HG02798 (cell line): ENCODE results near the gene RTL5.

Experiments
- ATAC-seq: cut with Tn5 transposase; IDR thresholded peaks from one replicate; pipeline ENCODE4 v1.9.1; 2021; ENCODE audit warnings: mild to moderate bottlenecking; ENCODE audit not compliant: unreplicated experiment, poor library complexity

Gene RTL5

GRCh38 chrX:72081605-72082320 is 50.0 kb downstream of the RTL5 start:
- no peak for ATAC-seq

DNA sequence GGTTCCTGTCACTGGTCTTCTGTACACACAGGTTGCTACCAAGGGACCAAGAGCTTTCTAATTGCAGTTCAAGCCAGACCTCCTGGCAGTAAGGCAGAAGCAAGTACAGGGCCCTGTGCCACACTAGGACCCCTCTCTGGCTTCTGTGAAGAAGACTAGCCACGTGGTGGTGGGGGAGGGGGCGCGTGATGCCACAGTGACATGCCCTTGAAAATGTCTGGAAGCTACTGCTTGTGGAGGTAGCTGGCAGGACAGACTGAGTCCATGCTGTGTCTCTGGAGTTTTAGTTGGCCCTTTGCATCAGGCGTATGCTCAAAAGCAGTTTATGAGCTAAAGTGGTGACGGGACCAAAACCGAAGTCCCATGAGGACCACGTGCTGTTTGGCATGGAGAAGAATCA is 50.9 kb downstream of the RTL5 start:
- no peak for ATAC-seq

DNA sequence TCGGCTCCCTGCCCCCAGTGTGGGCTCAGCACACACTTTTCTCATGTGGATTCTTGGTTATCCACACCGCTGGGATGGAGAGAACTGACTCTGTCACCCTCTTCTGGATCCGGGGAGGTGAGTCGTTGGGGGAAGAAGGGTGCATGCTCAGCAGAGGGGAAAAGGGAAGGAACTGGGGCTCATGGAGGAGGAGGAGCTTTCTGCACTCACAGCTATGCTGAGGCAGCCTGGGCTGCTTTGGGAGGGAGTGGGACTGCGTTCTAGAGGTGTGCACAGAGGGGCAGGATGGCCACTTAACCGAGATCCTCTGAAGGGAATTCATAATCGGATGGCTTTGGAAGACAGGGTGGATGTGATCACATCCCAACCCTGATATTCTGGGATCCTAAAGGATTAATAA is 51.6 kb downstream of the RTL5 start:
- ATAC-seq: no peak

GRCh38 chrX:72079607-72080006 is 52.1 kb downstream of the RTL5 start:
- ATAC-seq: no peak

GRCh38 chrX:72078411-72078810 is 53.3 kb downstream of the RTL5 start:
- ATAC-seq: no peak
